IMR-90 (cell line): ENCODE data around the gene TPX2. TPM values are rescaled to one million over a fixed set of nuclear protein-coding genes. Genes with fewer than 3 reads are reported as not detected.

Experiments
- ATAC-seq: fragments of 200-7000 bp; cut with Tn5 transposase; 2 replicates; pipeline ENCODE4 v1.9.1; 2020; ENCODE audit warnings: low read depth, mild to moderate bottlenecking, moderate library complexity
- BruUV-seq: library from RNA; stranded (reverse); fragments of 400-500 nt; replicated peaks from 2 replicates; lab custom pipeline; 2021; lab: Mats Ljungman, UMichigan
- CTCF ChIA-PET: fragments of 300-600 bp; formaldehyde crosslinking; extraction: SDS; loops from one replicate; lab custom pipeline; 2021; ENCODE audit warnings: antibody characterized with exemption; lab: Yijun Ruan, JAX
- POLR2A ChIA-PET: fragments of 300-600 bp; sonication (Branson Sonifier 250); formaldehyde crosslinking; loops from one replicate; lab custom pipeline; 2022; ENCODE audit warnings: antibody characterized with exemption; ENCODE audit not compliant: unreplicated experiment; lab: Charles Lee
- DNase-seq: peaks from one replicate; pipeline ENCODE4 v3.0.0; 2013
- H2AFZ ChIP-seq: replicated peaks from 2 replicates; pipeline ENCODE3; 2013; ENCODE audit warnings: low read length, mild to moderate bottlenecking; ENCODE audit not compliant: poor library complexity
- H2AK5ac ChIP-seq: 2 replicates; pipeline ENCODE4 v1.6.1; 2013; ENCODE audit warnings: low read depth, low read length, inconsistent platforms
- H2AK9ac ChIP-seq: replicated peaks from 2 replicates; pipeline ENCODE3; 2013; ENCODE audit warnings: mild to moderate bottlenecking, low read depth, low read length, moderate library complexity; ENCODE audit not compliant: poor library complexity
- H2BK120ac ChIP-seq: 2 replicates; pipeline ENCODE4 v1.6.1; 2013; ENCODE audit warnings: low read depth, low read length, inconsistent platforms
- H2BK15ac ChIP-seq: 3 replicates; pipeline ENCODE4 v1.6.1; 2013; ENCODE audit warnings: low read depth, low read length, inconsistent platforms
- H2BK20ac ChIP-seq: 2 replicates; pipeline ENCODE4 v1.6.1; 2013; ENCODE audit warnings: low read depth, mild to moderate bottlenecking, inconsistent platforms, low read length, moderate library complexity
- H2BK5ac ChIP-seq: 2 replicates; pipeline ENCODE4 v1.6.1; 2013; ENCODE audit warnings: mild to moderate bottlenecking, low read depth, low read length, inconsistent platforms; ENCODE audit not compliant: poor library complexity, severe bottlenecking
- H3K14ac ChIP-seq: replicated peaks from 2 replicates; pipeline ENCODE4 v1.6.1; 2013; ENCODE audit warnings: low read depth, low read length, inconsistent platforms
- H3K18ac ChIP-seq: 2 replicates; pipeline ENCODE4 v1.6.1; 2013; ENCODE audit warnings: low read depth, low read length, control low read depth
- H3K23ac ChIP-seq: 2 replicates; pipeline ENCODE4 v1.6.1; 2013; ENCODE audit warnings: low read depth, low read length, inconsistent platforms
- H3K27ac ChIP-seq: 2 replicates; pipeline ENCODE4 v1.5.1; 2013; ENCODE audit warnings: mild to moderate bottlenecking, control low read depth, low read length; ENCODE audit not compliant: insufficient read depth
- H3K27me3 ChIP-seq: 2 replicates; pipeline ENCODE4 v1.6.1; 2013; ENCODE audit warnings: low read length; ENCODE audit not compliant: control insufficient read depth, insufficient read depth
- H3K36me3 ChIP-seq: 2 replicates; pipeline ENCODE4 v1.6.1; 2013; ENCODE audit warnings: low read length, mixed read lengths; ENCODE audit not compliant: control insufficient read depth, insufficient read depth
- H3K4ac ChIP-seq: 2 replicates; pipeline ENCODE4 v1.6.1; 2013; ENCODE audit warnings: low read depth, low read length, inconsistent platforms
- H3K4me1 ChIP-seq: 2 replicates; pipeline ENCODE4 v1.6.1; 2013; ENCODE audit warnings: low read length, mixed read lengths; ENCODE audit not compliant: control insufficient read depth, insufficient read depth
- H3K4me2 ChIP-seq: 2 replicates; pipeline ENCODE4 v1.6.1; 2013; ENCODE audit warnings: low read depth, mild to moderate bottlenecking, control low read depth, low read length, moderate library complexity
- H3K4me3 ChIP-seq: 2 replicates; pipeline ENCODE4 v1.5.1; 2013; ENCODE audit warnings: low read depth, mild to moderate bottlenecking, control low read depth, low read length, moderate library complexity; ENCODE audit not compliant: insufficient read depth
- H3K56ac ChIP-seq: 2 replicates; pipeline ENCODE4 v1.6.1; 2013; ENCODE audit warnings: low read length, inconsistent platforms; ENCODE audit not compliant: insufficient read depth; ENCODE audit errors: extremely low read depth
- H3K79me1 ChIP-seq, 2 experiments: 2 replicates each; pipeline ENCODE4 v1.6.1; 2013; ENCODE audit warnings: low read length in 2 of 2, inconsistent platforms in 1 of 2, low read depth in 1 of 2
- H3K9ac ChIP-seq: 2 replicates; pipeline ENCODE4 v1.6.1; 2013; ENCODE audit warnings: low read depth, low read length, control low read depth
- H3K9me1 ChIP-seq: 2 replicates; pipeline ENCODE4 v1.6.1; 2013; ENCODE audit warnings: low read length, inconsistent platforms; ENCODE audit not compliant: insufficient read depth
- H3K9me3 ChIP-seq: 2 replicates; pipeline ENCODE4 v1.6.1; 2013; ENCODE audit warnings: low read length; ENCODE audit not compliant: control insufficient read depth, insufficient read depth
- H4K20me1 ChIP-seq: 2 replicates; pipeline ENCODE4 v1.6.1; 2013; ENCODE audit warnings: low read length, inconsistent platforms; ENCODE audit not compliant: insufficient read depth
- H4K5ac ChIP-seq: 2 replicates; pipeline ENCODE4 v1.6.1; 2013; ENCODE audit warnings: mild to moderate bottlenecking, low read depth, low read length, control low read depth
- H4K8ac ChIP-seq, 2 experiments: 2 replicates each; pipeline ENCODE4 v1.6.1; 2013; ENCODE audit warnings: low read depth in 2 of 2, low read length in 2 of 2, control low read depth in 1 of 2, inconsistent platforms in 1 of 2
- H4K91ac ChIP-seq: 2 replicates; pipeline ENCODE4 v1.6.1; 2013; ENCODE audit warnings: low read depth, low read length, inconsistent platforms; ENCODE audit not compliant: insufficient read depth
- BHLHE40 ChIP-seq: fragments of 150-350 bp; IDR thresholded peaks from 2 replicates; pipeline ENCODE4 v1.6.1; 2016; ENCODE audit warnings: mild to moderate bottlenecking, low read depth, low read length
- CEBPB ChIP-seq: IDR thresholded peaks from 2 replicates; pipeline ENCODE4 v1.6.1; 2012; ENCODE audit warnings: low read depth, low read length, improper control_type of control experiment
- CHD1 ChIP-seq: IDR thresholded peaks from 2 replicates; pipeline ENCODE4 v1.6.1; 2012; ENCODE audit warnings: low read depth, low read length, improper control_type of control experiment
- CTCF ChIP-seq: conservative IDR thresholded peaks from 2 replicates; pipeline ENCODE4 v1.5.1; 2012; ENCODE audit warnings: mild to moderate bottlenecking, low read depth, low read length, improper control_type of control experiment
- ELK1 ChIP-seq: fragments of 150-350 bp; IDR thresholded peaks from 2 replicates; pipeline ENCODE4 v1.6.1; 2016; ENCODE audit warnings: low read depth, mild to moderate bottlenecking, low read length, moderate library complexity, borderline replicate concordance
- FOS ChIP-seq: fragments of 150-350 bp; IDR thresholded peaks from 2 replicates; pipeline ENCODE4 v1.6.1; 2016; ENCODE audit warnings: low read depth, low read length
- MAFK ChIP-seq: IDR thresholded peaks from 2 replicates; pipeline ENCODE4 v1.6.1; 2012; ENCODE audit warnings: low read depth, low read length, improper control_type of control experiment
- MAZ ChIP-seq: IDR thresholded peaks from 2 replicates; pipeline ENCODE4 v1.6.1; 2012; ENCODE audit warnings: low read depth, mild to moderate bottlenecking, low read length, improper control_type of control experiment, moderate library complexity, borderline replicate concordance
- MXI1 ChIP-seq: IDR thresholded peaks from 2 replicates; pipeline ENCODE4 v1.6.1; 2012; ENCODE audit warnings: low read depth, mild to moderate bottlenecking, low read length, moderate library complexity, borderline replicate concordance
- NFE2L2 ChIP-seq: fragments of 150-350 bp; IDR thresholded peaks from 2 replicates; pipeline ENCODE4 v1.6.1; 2016; ENCODE audit warnings: low read depth, mild to moderate bottlenecking, low read length
- RAD21 ChIP-seq: IDR thresholded peaks from 2 replicates; pipeline ENCODE4 v1.6.1; 2012; ENCODE audit warnings: low read length, improper control_type of control experiment
- RCOR1 ChIP-seq: IDR thresholded peaks from 2 replicates; pipeline ENCODE4 v1.6.1; 2012; ENCODE audit warnings: mild to moderate bottlenecking, low read length, improper control_type of control experiment; ENCODE audit not compliant: insufficient replicate concordance
- RFX5 ChIP-seq: IDR thresholded peaks from 2 replicates; pipeline ENCODE4 v1.8.0; 2012; ENCODE audit warnings: low read depth, mild to moderate bottlenecking, low read length, moderate library complexity
- SMC3 ChIP-seq: fragments of 150-350 bp; IDR thresholded peaks from 2 replicates; pipeline ENCODE4 v1.6.1; 2016; ENCODE audit warnings: low read depth, mild to moderate bottlenecking, antibody characterized with exemption, low read length, moderate library complexity
- USF2 ChIP-seq: fragments of 150-350 bp; IDR thresholded peaks from 2 replicates; pipeline ENCODE4 v1.6.1; 2017; ENCODE audit warnings: mild to moderate bottlenecking, antibody characterized with exemption, low read length, low read depth
- WGBS, 2 experiments: methylation state at CpG; one replicate each; pipeline versions ENCODE4 v1.1.5 to v1.1.7; 2013; ENCODE audit warnings: missing lambda C conversion rate in 2 of 2; ENCODE audit not compliant: insufficient read length in 1 of 2; ENCODE audit errors: extremely low coverage in 2 of 2; 5-methylcytosine and 5-hydroxymethylcytosine counted together
- dilution Hi-C: fragments of 300-500 bp; cut with HindIII; formaldehyde crosslinking; loops from one replicate; pipeline ENCODE4 v1.14.3; 2018; ENCODE audit warnings: low sequenced_read_pairs; ENCODE audit not compliant: unreplicated experiment
- in situ Hi-C: fragments of 300-500 bp; cut with MboI; formaldehyde crosslinking; loops from 3 replicates; pipeline ENCODE4 v1.14.3; 2019; ENCODE audit warnings: low sequenced_read_pairs, inconsistent platforms, mixed read lengths
- intact Hi-C: fragments of 100-400 bp; cut with micrococcal nuclease; formaldehyde crosslinking; loops from 2 replicates; pipeline ENCODE4 v1.10.0; 2022
- polyA plus RNA-seq, 3 experiments: library from polyadenylated mRNA; depleted of rRNA; stranded (reverse); fragments of >200 nt; gene quantifications; 2 replicates each; pipeline ENCODE4 v1.2.3, GENCODE V29; 2012; ENCODE audit warnings: low replicate concordance in 1 of 3
- total RNA-seq: library from RNA; depleted of rRNA; stranded (reverse); fragments of >200 nt; gene quantifications from 2 replicates; pipeline ENCODE4 v1.2.3, GENCODE V29; 2012

Gene TPX2
- total and polyA plus RNA-seq, 2 of the 4 experiments (the other 2 are of a cell fraction), result 28.5 to 72.2 TPM

- Histone ChIP-seq H3K4me1 (peaks cover 8% of the 10 kb centered on the region), H4K20me1 (no peaks in the 10 kb centered on the region), H3K4me2 (no peak overlapping the region), H3K56ac (no peak overlapping the region), H3K4ac (no peak overlapping the region), H3K36me3 (no peaks in the 10 kb centered on the region), H2BK15ac (no peak overlapping the region), H3K79me1 (no peaks in the 10 kb centered on the region), H2AK9ac (no peak overlapping the region), H3K27ac (no peak overlapping the region), H2BK120ac (no peak overlapping the region), H2AK5ac (no peak overlapping the region), H3K4me3 (no peak overlapping the region), H2AFZ (no peak overlapping the region), H2BK5ac (no peak overlapping the region), H3K9me1 (peaks cover 4% of the 10 kb centered on the region), H3K23ac (no peak overlapping the region), H4K8ac (no peak overlapping the region), H2BK20ac (no peak overlapping the region), H3K9me3 (no peaks in the 10 kb centered on the region), H4K91ac (no peak overlapping the region), H3K18ac (no peak overlapping the region), H3K14ac (no peak overlapping the region), H3K9ac (no peak overlapping the region), H4K5ac (no peak overlapping the region), H3K27me3 (no peaks in the 10 kb centered on the region)
- DNase-seq, result no peak
- TF ChIP-seq RFX5 (no peak), BHLHE40 (no peak), ELK1 (no peak), RCOR1 (no peak), SMC3 (no peak), USF2 (no peak), FOS (no peak), MAFK (no peak), MAZ (no peak), RAD21 (no peak), CEBPB (no peak), MXI1 (no peak), CHD1 (no peak), NFE2L2 (no peak), CTCF (no peak)
- in situ Hi-C loops, result no loop called here
- no peak for ATAC-seq
- intact Hi-C loops, result no loop called here
- POLR2A ChIA-PET, result no interaction called here
- dilution Hi-C loops, result no loop called here
- CTCF ChIA-PET, result no interaction called here
- no TSS peak for BruUV-seq
- WGBS, 2 experiments, result 92% methylated on average over 3 of the region's 5 CpGs; no CpG with 5 or more reads in 1 of the 2 experiments
These were observed 78.4 kb downstream of the TPX2 start for GRCh38 chr20:31817461-31817860.
